CD4-positive, alpha-beta T cell (primary cell): ENCODE results near the gene SEL1L. TPM values are rescaled to one million over a fixed set of nuclear protein-coding genes. Genes with fewer than 3 reads are reported as not detected.
"Not testable (repeated sequence)": the region's sequence is repeated elsewhere in the genome, so short reads cannot be mapped to it uniquely, and the experiment has no call there.

ENCODE experiments used
- ATAC-seq: fragments of 200-7000 bp; cut with Tn5 transposase; one replicate; pipeline ENCODE4 v1.10.0; 2022; ENCODE audit warnings: mild to moderate bottlenecking; ENCODE audit not compliant: poor library complexity
- CTCF ChIA-PET: fragments of 350-600 bp; sonication (Branson Sonifier 250); formaldehyde crosslinking; loops from one replicate; lab custom pipeline; 2021; ENCODE audit warnings: antibody characterized with exemption, inconsistent platforms; lab: Charles Lee
- POLR2A ChIA-PET: fragments of 350-600 bp; sonication (Branson Sonifier 250); formaldehyde crosslinking; loops from one replicate; lab custom pipeline; 2021; ENCODE audit warnings: antibody characterized with exemption, inconsistent platforms; lab: Charles Lee
- DNase-seq, 14 experiments: peaks; one replicate each; pipeline ENCODE4 v3.0.0-alpha.2; 2013 to 2020; ENCODE audit warnings: mixed read lengths in 2 of 14
- H3K27ac ChIP-seq, 2 donors: one replicate each; pipeline versions ENCODE4 v1.5.1 to v1.7.0; 2013; ENCODE audit warnings: low read length in 2 of 2, low read depth in 1 of 2, mild to moderate bottlenecking in 1 of 2
- H3K27me3 ChIP-seq, 2 experiments: 1 replicate in 1 of 2; 2 replicates in 1 of 2; pipeline versions ENCODE4 v1.6.1 to v1.7.0; 2013; ENCODE audit warnings: low read length in 2 of 2, control low read depth in 1 of 2, mild to moderate bottlenecking in 1 of 2, moderate library complexity in 1 of 2; ENCODE audit not compliant: insufficient read depth in 2 of 2, control insufficient read depth in 1 of 2
- H3K36me3 ChIP-seq: one replicate; pipeline ENCODE4 v1.6.1; 2013; ENCODE audit warnings: low read length, control low read depth; ENCODE audit not compliant: insufficient read depth
- H3K4me1 ChIP-seq: one replicate; pipeline ENCODE4 v1.6.1; 2013; ENCODE audit warnings: low read length, control low read depth; ENCODE audit not compliant: insufficient read depth
- H3K4me3 ChIP-seq: one replicate; pipeline ENCODE4 v1.5.1; 2013; ENCODE audit warnings: mild to moderate bottlenecking, low read length, moderate library complexity
- H3K9me3 ChIP-seq, 2 experiments: 1 replicate in 1 of 2; 2 replicates in 1 of 2; pipeline versions ENCODE4 v1.6.1 to v1.7.0; 2013; ENCODE audit warnings: low read length in 2 of 2, mild to moderate bottlenecking in 2 of 2, control low read depth in 1 of 2, moderate library complexity in 1 of 2; ENCODE audit not compliant: control insufficient read depth in 1 of 2, insufficient read depth in 1 of 2
- H3K27ac Mint-ChIP-seq: one replicate; pipeline ENCODE4 v1.8.0; 2020; ENCODE audit warnings: mixed read lengths
- H3K27me3 Mint-ChIP-seq: one replicate; pipeline ENCODE4 v1.8.0; 2021; ENCODE audit warnings: mixed read lengths
- H3K36me3 Mint-ChIP-seq: one replicate; pipeline ENCODE4 v1.8.0; 2021; ENCODE audit warnings: low read depth, mixed read lengths
- H3K4me1 Mint-ChIP-seq: one replicate; pipeline ENCODE4 v1.8.0; 2021; ENCODE audit warnings: low read depth, mixed read lengths
- H3K4me3 Mint-ChIP-seq: one replicate; pipeline ENCODE4 v1.8.0; 2020; ENCODE audit warnings: mild to moderate bottlenecking, mixed read lengths
- H3K9me3 Mint-ChIP-seq: one replicate; pipeline ENCODE4 v1.8.0; 2020; ENCODE audit warnings: mixed read lengths
- CTCF ChIP-seq: fragments of 200-600 bp; IDR thresholded peaks from one replicate; pipeline ENCODE4 v1.8.0; 2022; ENCODE audit warnings: antibody characterized with exemption, mild to moderate bottlenecking
- intact Hi-C, 2 experiments: fragments of 100-400 bp; cut with DNase I in 1 of 2; cut with micrococcal nuclease in 1 of 2; formaldehyde crosslinking; loops; one replicate each; pipeline versions ENCODE4 v1.15.1 to v1.9.0; 2023 to 2025; cut with DNase I, micrococcal nuclease
- total RNA-seq, 174 experiments: library from RNA in 2 of 174; stranded (reverse) in 2 of 174; gene quantifications; one replicate each; pipeline ENCODE4 v1.2.3 and lab custom pipeline; 2021 to 2026

SEL1L gene
- total RNA-seq, 2 experiments from 2014 or later = 40.6 to 46.4 TPM

- DNase-seq (no peak), ATAC-seq (no peak)
- TF ChIP-seq CTCF = no peak
- Mint-ChIP-seq H3K9me3 (no peaks in the 10 kb centered on the region), H3K4me3 (no peak overlapping the region), H3K36me3 (peaks cover 31% of the 10 kb centered on the region), H3K27me3 (no peaks in the 10 kb centered on the region), H3K27ac (no peak overlapping the region), H3K4me1 (peaks cover 33% of the 10 kb centered on the region)
- peaks cover 2% of the 10 kb centered on the region for H3K4me1 ChIP-seq
- H3K4me3 ChIP-seq = no peak overlapping the region
- POLR2A ChIA-PET = interaction anchor here (1.7 kb wide), 1 partner anchor 61 kb away, joined by 6 read pairs; the partner anchor contains the start of gene SEL1L
- no peaks in the 10 kb centered on the region for H3K27me3 ChIP-seq
- H3K36me3 ChIP-seq = peaks cover 17% of the 10 kb centered on the region
- H3K27ac ChIP-seq = no peak overlapping the region
- intact Hi-C loops = no loop called here
- CTCF ChIA-PET = interaction anchor here (1.3 kb wide), 1 partner anchor 7 kb away, joined by 3 read pairs; no protein-coding TSS in a partner anchor
- no peaks in the 10 kb centered on the region for H3K9me3 ChIP-seq
Measured at GRCh38 chr14:81472096-81472800, 61.4 kb downstream of the SEL1L start.

GRCh38 chr14:81471062-81471461, 62.6 kb downstream of the SEL1L start:
- intact Hi-C loops = no loop called here
- Mint-ChIP-seq H3K9me3 (no peaks in the 10 kb centered on the region), H3K27ac (no peak overlapping the region), H3K4me1 (peaks cover 31% of the 10 kb centered on the region), H3K4me3 (no peak overlapping the region), H3K27me3 (no peaks in the 10 kb centered on the region), H3K36me3 (peaks cover 19% of the 10 kb centered on the region)
- no peak for TF ChIP-seq CTCF
- no peak for ATAC-seq
- Histone ChIP-seq H3K36me3 (peaks cover 5% of the 10 kb centered on the region), H3K9me3 (no peaks in the 10 kb centered on the region), H3K27ac (no peak overlapping the region), H3K4me1 (peaks cover 2% of the 10 kb centered on the region), H3K4me3 (no peak overlapping the region), H3K27me3 (no peaks in the 10 kb centered on the region)
- POLR2A ChIA-PET = interaction anchor here (1.7 kb wide), 1 partner anchor 62 kb away, joined by 6 read pairs; the partner anchor contains the start of gene SEL1L
- no peak for DNase-seq
- CTCF ChIA-PET = no interaction called here

GRCh38 chr14:81470557-81470826, 63.2 kb downstream of the SEL1L start:
- H3K27ac Mint-ChIP-seq, H3K9me3 Mint-ChIP-seq, ATAC-seq, CTCF ChIA-PET, H3K27ac ChIP-seq, H3K4me3 ChIP-seq, H3K9me3 ChIP-seq, intact Hi-C loops, H3K4me1 ChIP-seq, H3K36me3 ChIP-seq, H3K27me3 ChIP-seq, DNase-seq, H3K27me3 Mint-ChIP-seq, POLR2A ChIA-PET, H3K4me3 Mint-ChIP-seq: not testable (repeated sequence)
- H3K4me1 Mint-ChIP-seq = peaks cover 28% of the 10 kb centered on the region
- peaks cover 15% of the 10 kb centered on the region for H3K36me3 Mint-ChIP-seq
